ENCODE data around the gene KCTD19.

KCTD19 gene

GRCh38 chr16:67258161-67258835 lies 68.2 kb downstream of the KCTD19 start:
- TF ChIP-seq, protein P1, sequence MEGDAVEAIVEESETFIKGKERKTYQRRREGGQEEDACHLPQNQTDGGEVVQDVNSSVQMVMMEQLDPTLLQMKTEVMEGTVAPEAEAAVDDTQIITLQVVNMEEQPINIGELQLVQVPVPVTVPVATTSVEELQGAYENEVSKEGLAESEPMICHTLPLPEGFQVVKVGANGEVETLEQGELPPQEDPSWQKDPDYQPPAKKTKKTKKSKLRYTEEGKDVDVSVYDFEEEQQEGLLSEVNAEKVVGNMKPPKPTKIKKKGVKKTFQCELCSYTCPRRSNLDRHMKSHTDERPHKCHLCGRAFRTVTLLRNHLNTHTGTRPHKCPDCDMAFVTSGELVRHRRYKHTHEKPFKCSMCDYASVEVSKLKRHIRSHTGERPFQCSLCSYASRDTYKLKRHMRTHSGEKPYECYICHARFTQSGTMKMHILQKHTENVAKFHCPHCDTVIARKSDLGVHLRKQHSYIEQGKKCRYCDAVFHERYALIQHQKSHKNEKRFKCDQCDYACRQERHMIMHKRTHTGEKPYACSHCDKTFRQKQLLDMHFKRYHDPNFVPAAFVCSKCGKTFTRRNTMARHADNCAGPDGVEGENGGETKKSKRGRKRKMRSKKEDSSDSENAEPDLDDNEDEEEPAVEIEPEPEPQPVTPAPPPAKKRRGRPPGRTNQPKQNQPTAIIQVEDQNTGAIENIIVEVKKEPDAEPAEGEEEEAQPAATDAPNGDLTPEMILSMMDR (conservative IDR thresholded peaks at IDR 0.05; ENCODE audit: control insufficient read depth, insufficient read depth, low read depth, low read length), result no peak
- H3K4me3 ChIP-seq (ENCODE audit: control insufficient read depth, low read depth, low read length), result no peak overlapping the region
- DNase-seq (ENCODE audit: low read depth), result no peak

GRCh38 chr16:67257486-67258160 lies 68.9 kb downstream of the KCTD19 start:
- H3K4me3 ChIP-seq (ENCODE audit: control insufficient read depth, low read depth, low read length), result no peak overlapping the region
- TF ChIP-seq, protein P1 (conservative IDR thresholded peaks at IDR 0.05; ENCODE audit: control insufficient read depth, insufficient read depth, low read depth, low read length), result no peak
- peak; percentile 52 for DNase-seq (ENCODE audit: low read depth)

- TF ChIP-seq, protein P1 (conservative IDR thresholded peaks at IDR 0.05; ENCODE audit: control insufficient read depth, insufficient read depth, low read depth, low read length), result no peak
- H3K4me3 ChIP-seq (ENCODE audit: control insufficient read depth, low read depth, low read length), result no peak overlapping the region
- DNase-seq (ENCODE audit: low read depth), result no peak
Observed at GRCh38 chr16:67256701-67257230, 69.8 kb downstream of the KCTD19 start.

- no peak for DNase-seq (ENCODE audit: low read depth)
- TF ChIP-seq, protein P1 (conservative IDR thresholded peaks at IDR 0.05; ENCODE audit: control insufficient read depth, insufficient read depth, low read depth, low read length), result no peak
Observed at GRCh38 chr16:67255553-67256221, 70.9 kb downstream of the KCTD19 start.

DNA sequence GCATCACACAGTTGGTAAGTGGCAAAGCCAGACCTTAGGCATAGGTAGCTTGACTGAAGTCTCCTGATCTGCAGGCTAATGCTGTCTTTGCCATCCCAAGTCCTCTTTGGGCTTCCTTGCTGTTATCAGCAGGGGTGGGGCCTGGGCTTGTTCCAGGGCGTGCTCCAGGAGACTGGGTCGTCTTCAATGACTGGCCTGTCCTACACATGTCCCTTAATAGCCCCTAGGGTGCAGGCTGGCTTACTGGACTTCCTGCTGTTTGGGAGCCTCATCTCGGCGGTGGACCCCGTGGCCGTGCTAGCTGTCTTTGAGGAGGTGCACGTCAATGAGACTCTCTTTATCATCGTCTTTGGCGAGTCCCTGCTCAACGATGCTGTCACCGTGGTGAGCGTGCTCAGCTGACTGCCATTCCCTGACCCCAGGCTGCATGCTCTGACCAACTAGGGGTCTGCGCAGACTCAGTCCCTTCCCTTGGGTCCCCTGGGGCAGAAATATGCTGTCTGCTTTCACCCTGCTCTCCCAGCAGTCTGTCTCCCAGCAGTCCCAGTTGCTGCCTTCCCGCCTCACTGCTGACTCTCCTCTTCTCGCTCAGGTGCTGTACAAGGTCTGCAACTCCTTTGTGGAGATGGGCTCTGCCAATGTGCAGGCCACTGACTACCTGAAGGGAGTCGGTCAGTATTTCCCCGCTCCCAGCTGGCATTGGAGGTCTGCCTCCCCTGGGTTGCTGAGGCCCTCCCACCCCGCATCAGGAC lies 71.6 kb downstream of the KCTD19 start:
- TF ChIP-seq, protein P1 (conservative IDR thresholded peaks at IDR 0.05; ENCODE audit: control insufficient read depth, insufficient read depth, low read depth, low read length), result no peak

More at GRCh38 chr16:67255553-67256221, 70.9 kb downstream of the KCTD19 start:
- no peak overlapping the region for H3K4me3 ChIP-seq (ENCODE audit: control insufficient read depth, low read depth, low read length)

More for the DNA sequence above, 71.6 kb downstream of the KCTD19 start:
- no peak overlapping the region for H3K4me3 ChIP-seq (ENCODE audit: control insufficient read depth, low read depth, low read length)
- no peak for DNase-seq (ENCODE audit: low read depth)

All from fibroblast of mammary gland (primary cell).